Natural killer cell (primary cell): ENCODE results near the gene PDE4D. TPM values are rescaled to one million over a fixed set of nuclear protein-coding genes. Genes with fewer than 3 reads are reported as not detected.
A peak's percentile ranks its signal among the peaks of the same experiment; 100 is the strongest.

ENCODE experiments used
- ATAC-seq, 3 donors: fragments of 150-1000 bp in 2 of 3; fragments of 200-7000 bp in 1 of 3; cut with Tn5 transposase; 1 replicate in 1 of 3; 2 replicates in 2 of 3; pipeline ENCODE4 v1.10.0; 2021; ENCODE audit warnings: mild to moderate bottlenecking in 2 of 3, moderate library complexity in 2 of 3
- DNase-seq, 2 donors: peaks; one replicate each; pipeline versions ENCODE4 v3.0.0 to v3.0.0-alpha.2; 2013 to 2021; ENCODE audit warnings: mixed read lengths in 1 of 2
- H3K27ac ChIP-seq: one replicate; pipeline ENCODE4 v1.5.1; 2013; ENCODE audit warnings: mild to moderate bottlenecking, low read length
- H3K27me3 ChIP-seq: one replicate; pipeline ENCODE4 v1.6.1; 2013; ENCODE audit warnings: low read length; ENCODE audit not compliant: control insufficient read depth, insufficient read depth
- H3K36me3 ChIP-seq: one replicate; pipeline ENCODE4 v1.6.1; 2013; ENCODE audit warnings: low read length; ENCODE audit not compliant: control insufficient read depth, insufficient read depth
- H3K4me1 ChIP-seq: one replicate; pipeline ENCODE4 v1.6.1; 2013; ENCODE audit warnings: low read length; ENCODE audit not compliant: control insufficient read depth, insufficient read depth
- H3K4me3 ChIP-seq: one replicate; pipeline ENCODE4 v1.5.1; 2013; ENCODE audit warnings: low read length
- H3K9me3 ChIP-seq: one replicate; pipeline ENCODE4 v1.6.1; 2013; ENCODE audit warnings: low read length; ENCODE audit not compliant: control insufficient read depth, insufficient read depth
- H3K27ac Mint-ChIP-seq, 2 donors: one replicate each; pipeline ENCODE4 v1.8.0; 2022; ENCODE audit warnings: mild to moderate bottlenecking in 2 of 2, mixed read lengths in 2 of 2, moderate library complexity in 1 of 2
- H3K27me3 Mint-ChIP-seq, 2 donors: one replicate each; pipeline ENCODE4 v1.8.0; 2022; ENCODE audit warnings: low read depth in 2 of 2, mixed read lengths in 2 of 2
- H3K36me3 Mint-ChIP-seq: one replicate; pipeline ENCODE4 v1.8.0; 2022; ENCODE audit warnings: mixed read lengths
- H3K4me1 Mint-ChIP-seq, 2 donors: one replicate each; pipeline ENCODE4 v1.8.0; 2022; ENCODE audit warnings: mixed read lengths in 2 of 2
- H3K4me3 Mint-ChIP-seq: one replicate; pipeline ENCODE4 v1.8.0; 2022; ENCODE audit warnings: mild to moderate bottlenecking, moderate library complexity, mixed read lengths
- H3K9me3 Mint-ChIP-seq, 2 donors: one replicate each; pipeline ENCODE4 v1.8.0; 2022; ENCODE audit warnings: mixed read lengths in 2 of 2
- WGBS: methylation state at CpG from one replicate; pipeline ENCODE4 v1.1.7; 2013; ENCODE audit warnings: missing lambda C conversion rate; ENCODE audit not compliant: insufficient coverage; 5-methylcytosine and 5-hydroxymethylcytosine counted together
- intact Hi-C: fragments of 100-400 bp; cut with micrococcal nuclease; formaldehyde crosslinking; loops from one replicate; pipeline ENCODE4 v1.14.2; 2022
- total RNA-seq, 4 donors: library from RNA; stranded (reverse); fragments of 120-200 nt in 1 of 4; gene quantifications; one replicate each; pipeline versions ENCODE4 v1.2.3 to v1.2.4, GENCODE V29; 2013 to 2022
- TF ChIP-seq, protein P1 (sequence below): fragments of 200-600 bp; IDR thresholded peaks from one replicate; pipeline ENCODE4 v1.8.0; 2022; ENCODE audit warnings: antibody characterized with exemption

PDE4D gene
- total RNA-seq, 3 donors from 2014 or later (not counting 1 experiment from before 2014, with no cell fraction given), result 109 to 170 (median 116) TPM

DNA sequence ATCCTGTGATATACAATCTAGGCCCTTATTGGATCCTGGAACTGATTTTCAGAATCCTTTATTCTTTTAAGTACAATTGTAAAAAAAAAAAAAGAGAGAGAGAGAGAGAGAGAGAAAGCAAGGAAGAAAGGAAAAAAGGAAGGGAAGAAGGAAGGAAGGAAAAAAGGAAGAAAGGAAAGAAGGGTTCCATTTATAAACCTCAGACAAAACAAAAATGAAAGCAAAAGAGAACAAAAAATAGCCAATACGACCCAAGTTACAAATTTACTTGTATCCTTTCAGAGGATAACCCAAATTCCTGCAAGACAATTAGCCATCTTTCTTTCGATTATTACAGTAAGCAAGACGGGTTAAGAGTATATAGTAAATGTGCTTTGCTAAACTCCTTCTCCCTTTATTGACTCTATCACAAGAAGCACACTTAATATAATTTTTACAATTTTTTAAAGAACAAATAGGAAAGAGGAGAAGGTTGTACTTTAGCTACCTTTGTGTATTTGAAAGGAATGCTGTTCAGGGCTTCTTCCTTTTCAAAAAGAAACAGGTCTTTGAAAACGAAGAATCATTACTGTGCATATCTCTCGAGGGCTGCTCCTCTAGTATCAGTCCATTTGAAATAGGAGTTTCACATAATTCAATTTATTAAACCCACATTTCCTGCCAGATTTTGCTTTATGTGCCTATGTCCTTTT lies 767.4 kb downstream of the PDE4D start:
- peak overlapping the region; percentile 80 for H3K27ac ChIP-seq
- Mint-ChIP-seq H3K4me3 (no peak overlapping the region), H3K36me3 (no peaks in the 10 kb centered on the region), H3K9me3 (no peaks in the 10 kb centered on the region), H3K4me1 (no peaks in the 10 kb centered on the region), H3K27ac (no peak overlapping the region), H3K27me3 (no peaks in the 10 kb centered on the region)
- no peak overlapping the region for H3K4me3 ChIP-seq
- H3K36me3 ChIP-seq, result no peaks in the 10 kb centered on the region
- WGBS, result 83% methylated on average over 2 of the region's 5 CpGs
- no peaks in the 10 kb centered on the region for H3K9me3 ChIP-seq
- DNase-seq (peak in 1 of 2 donors; percentile 40), ATAC-seq (no peak)
- TF ChIP-seq, protein P1, sequence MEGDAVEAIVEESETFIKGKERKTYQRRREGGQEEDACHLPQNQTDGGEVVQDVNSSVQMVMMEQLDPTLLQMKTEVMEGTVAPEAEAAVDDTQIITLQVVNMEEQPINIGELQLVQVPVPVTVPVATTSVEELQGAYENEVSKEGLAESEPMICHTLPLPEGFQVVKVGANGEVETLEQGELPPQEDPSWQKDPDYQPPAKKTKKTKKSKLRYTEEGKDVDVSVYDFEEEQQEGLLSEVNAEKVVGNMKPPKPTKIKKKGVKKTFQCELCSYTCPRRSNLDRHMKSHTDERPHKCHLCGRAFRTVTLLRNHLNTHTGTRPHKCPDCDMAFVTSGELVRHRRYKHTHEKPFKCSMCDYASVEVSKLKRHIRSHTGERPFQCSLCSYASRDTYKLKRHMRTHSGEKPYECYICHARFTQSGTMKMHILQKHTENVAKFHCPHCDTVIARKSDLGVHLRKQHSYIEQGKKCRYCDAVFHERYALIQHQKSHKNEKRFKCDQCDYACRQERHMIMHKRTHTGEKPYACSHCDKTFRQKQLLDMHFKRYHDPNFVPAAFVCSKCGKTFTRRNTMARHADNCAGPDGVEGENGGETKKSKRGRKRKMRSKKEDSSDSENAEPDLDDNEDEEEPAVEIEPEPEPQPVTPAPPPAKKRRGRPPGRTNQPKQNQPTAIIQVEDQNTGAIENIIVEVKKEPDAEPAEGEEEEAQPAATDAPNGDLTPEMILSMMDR, result no peak
- intact Hi-C loops, result loop anchor here (5.0 kb wide), 1 partner anchor 46 kb away; no protein-coding TSS in a partner anchor
- no peaks in the 10 kb centered on the region for H3K27me3 ChIP-seq
- peaks cover 26% of the 10 kb centered on the region for H3K4me1 ChIP-seq

- H3K27ac Mint-ChIP-seq, result no peak overlapping the region
- WGBS, result 74% methylated on average over 9 of the region's 9 CpGs
- Histone ChIP-seq H3K4me1 (peaks cover 26% of the 10 kb centered on the region), H3K27me3 (no peaks in the 10 kb centered on the region), H3K4me3 (no peak overlapping the region), H3K9me3 (no peaks in the 10 kb centered on the region), H3K36me3 (no peaks in the 10 kb centered on the region), H3K27ac (peak overlapping the region; percentile 80)
- no peaks in the 10 kb centered on the region for H3K36me3 Mint-ChIP-seq
- no peak overlapping the region for H3K4me3 Mint-ChIP-seq
- peaks cover 0 to 4% of the 10 kb centered on the region in 2 donors for H3K4me1 Mint-ChIP-seq
- intact Hi-C loops, result loop anchor here (5.0 kb wide), 1 partner anchor 47 kb away; no protein-coding TSS in a partner anchor
- no peaks in the 10 kb centered on the region for H3K9me3 Mint-ChIP-seq
- ATAC-seq, result no peak
- no peaks in the 10 kb centered on the region for H3K27me3 Mint-ChIP-seq
- TF ChIP-seq, protein P1, result no peak
- DNase-seq, result peak in 1 of 2 donors; percentile 59
Observed at GRCh38 chr5:59125011-59125961, 768.2 kb downstream of the PDE4D start.

GRCh38 chr5:59123595-59124561 lies 769.6 kb downstream of the PDE4D start:
- H3K4me1 Mint-ChIP-seq, result peaks cover 0 to 4% of the 10 kb centered on the region in 2 donors
- H3K4me3 ChIP-seq, result no peak overlapping the region
- peaks cover 26% of the 10 kb centered on the region for H3K4me1 ChIP-seq
- H3K27ac Mint-ChIP-seq, result no peak overlapping the region
- peak in 1 of 2 donors; percentile 79 for DNase-seq
- H3K27me3 ChIP-seq, result no peaks in the 10 kb centered on the region
- TF ChIP-seq, protein P1, result no peak
- H3K9me3 Mint-ChIP-seq, result no peaks in the 10 kb centered on the region
- H3K27me3 Mint-ChIP-seq, result no peaks in the 10 kb centered on the region
- no peak overlapping the region for H3K4me3 Mint-ChIP-seq
- intact Hi-C loops, result loop anchor here (1.0 kb wide), 1 partner anchor 25 kb away; no protein-coding TSS in a partner anchor
- H3K9me3 ChIP-seq, result no peaks in the 10 kb centered on the region
- H3K27ac ChIP-seq, result peak overlapping the region; percentile 69
- no peaks in the 10 kb centered on the region for H3K36me3 Mint-ChIP-seq
- H3K36me3 ChIP-seq, result no peaks in the 10 kb centered on the region
- WGBS, result 41% methylated on average over 4 of the region's 5 CpGs
- ATAC-seq, result peak; percentile 32 to 61 (median 50)
